ENCODE data around the gene FAM187B.
A peak's percentile ranks its signal among the peaks of the same experiment; 100 is the strongest.
"Not testable (repeated sequence)": the region's sequence is repeated elsewhere in the genome, so short reads cannot be mapped to it uniquely, and the experiment has no call there.

FAM187B gene

GRCh38 chr19:35261356-35262100 is 33.0 kb upstream of the FAM187B start:
- no peak for DNase-seq

DNA sequence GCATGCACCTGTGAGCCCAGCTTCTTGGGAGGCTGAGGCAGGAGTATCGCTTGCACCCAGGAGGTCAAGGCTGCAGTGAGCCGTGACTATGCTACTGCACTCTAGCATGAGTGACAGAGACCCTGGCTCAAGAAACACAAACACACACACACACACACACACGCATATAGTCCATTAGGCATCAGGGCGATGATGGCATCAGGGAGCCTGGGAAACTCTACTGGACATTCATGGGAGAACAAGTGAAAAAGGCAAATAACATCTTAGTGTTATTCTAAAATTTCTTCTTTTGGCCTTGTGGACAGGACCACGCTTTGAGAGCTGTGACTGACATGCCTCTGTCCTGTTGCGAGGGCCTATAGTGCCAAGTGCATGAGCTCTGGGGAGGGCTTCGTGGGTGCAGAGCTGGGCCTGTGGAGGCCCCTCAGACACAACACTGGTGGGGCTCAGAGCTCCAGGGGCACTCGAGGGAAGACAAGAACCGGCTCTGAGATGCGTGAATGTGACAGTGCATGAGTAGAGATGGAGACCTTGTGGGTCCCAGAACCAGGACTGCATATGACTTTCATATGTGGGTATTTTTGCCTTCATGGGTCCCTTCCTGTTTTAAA is 32.3 kb upstream of the FAM187B start:
- no peak for DNase-seq

DNA sequence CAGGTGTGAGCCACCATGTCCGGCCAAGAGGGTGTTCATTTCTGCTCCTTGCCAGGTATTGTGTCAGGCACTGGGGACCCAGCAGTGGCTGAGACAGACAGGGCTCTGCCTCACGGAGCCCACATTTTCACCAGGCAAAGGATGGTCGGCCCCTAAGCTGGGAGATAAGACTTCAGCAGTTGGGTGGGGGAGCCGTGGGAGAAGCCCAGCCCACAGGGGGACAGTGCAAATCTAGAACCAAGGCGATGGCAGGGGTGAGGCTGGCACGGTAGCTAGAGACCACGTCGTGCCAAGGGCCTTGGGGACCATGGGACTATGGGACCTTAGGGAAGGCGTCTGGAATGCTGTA is 28.5 kb upstream of the FAM187B start:
- DNase-seq, result no peak

GRCh38 chr19:35256566-35256965 is 28.0 kb upstream of the FAM187B start:
- no peak for DNase-seq

DNA sequence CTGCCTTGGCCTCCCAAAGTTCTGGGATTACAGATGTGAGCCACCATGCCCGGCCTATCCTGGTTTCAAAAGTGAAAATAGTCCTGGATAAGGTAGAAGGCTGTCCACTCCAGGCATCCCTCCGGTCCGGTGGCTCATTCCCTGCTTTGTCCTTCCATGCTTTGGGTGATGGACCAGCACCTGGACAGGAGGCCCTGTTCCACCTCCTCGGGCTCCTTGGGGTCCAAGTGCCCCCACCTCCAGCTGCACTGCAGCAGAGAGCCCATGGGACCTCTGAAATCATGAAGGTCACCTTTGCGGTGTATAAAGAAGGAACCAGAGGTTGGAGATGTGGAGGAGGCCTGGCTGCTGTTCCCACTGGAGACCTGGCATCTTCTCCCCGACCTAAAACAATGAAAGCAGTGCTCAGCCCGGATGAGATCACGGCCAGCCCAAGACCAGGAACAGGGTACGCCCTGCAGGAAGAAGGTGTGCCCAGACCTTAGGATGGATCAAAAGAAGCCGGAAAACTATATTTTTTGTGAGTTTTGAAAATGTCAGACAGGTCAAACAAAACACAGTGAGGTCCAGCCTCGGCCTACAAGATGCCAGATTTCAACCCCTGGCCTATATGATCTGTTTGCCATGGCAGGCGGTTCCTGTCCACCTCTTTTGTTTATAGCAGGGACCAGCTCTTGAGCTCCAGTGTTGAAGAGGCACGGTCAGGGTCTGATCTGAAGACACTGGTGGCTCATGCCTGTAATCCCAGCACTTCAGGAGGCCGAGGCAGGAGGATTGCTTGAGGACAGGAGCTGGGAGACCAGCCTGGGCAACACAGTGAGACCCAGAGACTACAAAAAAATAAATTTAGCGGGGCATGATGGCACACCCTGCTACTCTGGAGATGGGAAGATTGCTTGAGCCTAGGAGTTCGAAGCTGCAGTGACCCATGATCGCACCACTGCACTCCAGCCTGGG is 26.1 kb upstream of the FAM187B start:
- DNase-seq, result no peak

DNA sequence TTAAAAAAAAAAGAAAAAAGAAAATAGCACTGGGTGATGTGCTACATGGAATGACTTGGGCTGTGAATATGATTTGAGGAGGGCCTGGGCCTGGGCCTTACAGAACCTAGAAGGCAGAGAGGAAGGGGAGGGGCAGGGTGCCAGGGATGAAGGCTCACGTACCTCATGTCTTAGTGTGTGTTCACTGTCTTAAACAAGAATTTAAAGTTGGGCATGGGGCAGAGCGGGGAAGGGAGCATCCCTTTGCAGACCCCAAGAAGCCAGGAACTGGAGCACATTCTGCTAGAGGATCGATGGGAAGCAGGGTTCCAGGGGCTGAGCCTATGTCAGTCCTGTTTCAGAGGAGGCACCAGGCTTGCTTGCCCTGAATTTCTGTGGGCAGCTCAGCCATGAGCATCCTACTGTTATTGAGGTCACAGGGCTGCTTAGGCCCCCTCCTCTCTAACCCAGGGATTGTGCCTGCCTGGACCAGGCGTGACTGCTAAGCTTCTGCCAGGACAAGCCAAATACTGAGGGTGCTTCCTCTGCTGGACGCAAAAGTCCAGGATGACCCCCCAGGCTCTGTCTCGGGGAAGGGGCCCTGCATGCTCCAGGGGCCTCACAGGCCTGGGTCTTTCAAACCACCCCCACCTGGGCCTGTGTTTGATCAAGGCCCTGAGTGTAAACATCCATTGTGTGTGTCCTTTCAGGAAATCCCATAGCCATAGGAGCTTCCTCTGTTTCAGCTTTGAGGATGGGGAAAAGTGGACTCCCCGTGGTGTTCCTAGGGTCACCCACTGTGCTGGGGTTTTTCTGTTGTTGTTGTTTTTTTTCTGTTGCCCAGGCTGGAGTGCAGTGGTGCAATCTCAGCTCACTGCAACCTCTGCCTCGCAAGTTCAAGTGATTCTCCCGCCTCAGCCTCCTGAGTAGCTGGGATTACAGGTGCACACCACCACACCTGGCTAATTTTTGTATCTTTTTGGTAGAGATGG is 25.1 kb upstream of the FAM187B start:
- DNase-seq, result no peak

GRCh38 chr19:35251456-35251855 is 22.9 kb upstream of the FAM187B start:
- no peak for DNase-seq

DNA sequence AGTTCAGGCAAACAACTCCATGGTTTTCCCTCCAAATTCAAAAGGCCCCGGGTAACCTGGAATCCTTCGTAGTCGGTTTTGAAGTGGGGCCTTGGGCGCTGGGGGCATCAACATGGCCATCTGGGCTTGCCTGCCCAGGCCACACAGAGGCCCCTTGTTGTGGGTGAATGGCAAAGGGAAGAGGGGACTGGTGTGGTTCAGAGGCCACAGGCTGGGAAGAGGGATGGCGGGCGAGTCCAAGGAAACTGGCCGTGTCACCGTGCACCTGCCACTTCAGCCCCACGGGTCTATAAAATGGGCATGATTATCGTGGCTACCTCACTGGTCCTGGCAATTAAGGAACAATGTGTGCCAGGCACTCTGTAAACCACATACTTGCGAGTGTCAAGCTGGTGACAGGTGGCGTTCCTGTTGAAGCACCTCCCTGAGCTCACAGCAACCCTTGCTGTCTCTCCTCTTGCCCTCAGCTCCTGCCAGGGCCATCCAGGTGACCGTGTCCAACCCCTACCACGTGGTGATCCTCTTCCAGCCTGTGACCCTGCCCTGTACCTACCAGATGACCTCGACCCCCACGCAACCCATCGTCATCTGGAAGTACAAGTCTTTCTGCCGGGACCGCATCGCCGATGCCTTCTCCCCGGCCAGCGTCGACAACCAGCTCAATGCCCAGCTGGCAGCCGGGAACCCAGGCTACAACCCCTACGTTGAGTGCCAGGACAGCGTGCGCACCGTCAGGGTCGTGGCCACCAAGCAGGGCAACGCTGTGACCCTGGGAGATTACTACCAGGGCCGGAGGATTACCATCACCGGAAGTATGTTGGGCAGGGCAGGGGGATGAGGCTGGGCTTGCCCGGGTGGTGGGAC is 21.5 kb upstream of the FAM187B start:
- no peak for DNase-seq

- DNase-seq, result no peak
These were observed 20.8 kb upstream of the FAM187B start for GRCh38 chr19:35249146-35249847.

DNA sequence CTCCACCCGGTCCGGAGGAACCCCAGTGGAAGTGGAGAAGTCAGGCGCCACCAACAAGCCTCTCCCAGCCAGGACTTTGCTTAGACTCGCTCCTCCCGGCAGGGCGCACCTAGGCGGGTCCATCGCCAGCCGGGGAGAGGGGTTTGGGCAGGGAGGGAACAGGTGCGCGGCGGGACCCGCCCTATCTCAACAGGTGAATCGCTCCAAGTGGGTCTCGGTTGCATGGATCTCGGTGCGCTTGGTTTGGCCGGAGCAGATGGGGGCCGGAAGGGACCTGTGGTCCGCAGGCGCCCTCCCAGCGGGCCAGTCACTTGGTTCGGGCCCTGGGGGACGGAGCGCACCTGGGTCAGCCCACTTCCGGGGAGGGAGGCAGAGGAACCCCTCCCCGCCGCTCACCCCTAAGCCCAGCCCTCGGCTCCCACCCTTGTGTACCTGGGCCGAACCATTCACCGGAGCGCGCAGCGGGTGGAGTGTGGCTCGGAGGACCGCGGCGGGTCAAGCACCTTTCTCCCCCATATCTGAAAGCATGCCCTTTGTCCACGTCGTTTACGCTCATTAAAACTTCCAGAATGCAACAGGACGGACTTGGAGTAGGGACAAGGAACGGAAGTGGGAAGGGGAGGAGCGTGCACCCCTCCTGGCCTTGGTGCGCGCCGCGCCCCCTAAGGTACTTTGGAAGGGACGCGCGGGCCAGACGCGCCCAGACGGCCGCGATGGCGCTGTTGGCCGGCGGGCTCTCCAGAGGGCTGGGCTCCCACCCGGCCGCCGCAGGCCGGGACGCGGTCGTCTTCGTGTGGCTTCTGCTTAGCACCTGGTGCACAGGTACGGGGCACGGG is 20.0 kb upstream of the FAM187B start, which contains the start of gene LSR:
LSR (plus strand) TSS at position 693 of the 836 bp plus-strand sequence; CDS start at position 714, 21 bp downstream.
- DNase-seq, result peak; percentile 92

DNA sequence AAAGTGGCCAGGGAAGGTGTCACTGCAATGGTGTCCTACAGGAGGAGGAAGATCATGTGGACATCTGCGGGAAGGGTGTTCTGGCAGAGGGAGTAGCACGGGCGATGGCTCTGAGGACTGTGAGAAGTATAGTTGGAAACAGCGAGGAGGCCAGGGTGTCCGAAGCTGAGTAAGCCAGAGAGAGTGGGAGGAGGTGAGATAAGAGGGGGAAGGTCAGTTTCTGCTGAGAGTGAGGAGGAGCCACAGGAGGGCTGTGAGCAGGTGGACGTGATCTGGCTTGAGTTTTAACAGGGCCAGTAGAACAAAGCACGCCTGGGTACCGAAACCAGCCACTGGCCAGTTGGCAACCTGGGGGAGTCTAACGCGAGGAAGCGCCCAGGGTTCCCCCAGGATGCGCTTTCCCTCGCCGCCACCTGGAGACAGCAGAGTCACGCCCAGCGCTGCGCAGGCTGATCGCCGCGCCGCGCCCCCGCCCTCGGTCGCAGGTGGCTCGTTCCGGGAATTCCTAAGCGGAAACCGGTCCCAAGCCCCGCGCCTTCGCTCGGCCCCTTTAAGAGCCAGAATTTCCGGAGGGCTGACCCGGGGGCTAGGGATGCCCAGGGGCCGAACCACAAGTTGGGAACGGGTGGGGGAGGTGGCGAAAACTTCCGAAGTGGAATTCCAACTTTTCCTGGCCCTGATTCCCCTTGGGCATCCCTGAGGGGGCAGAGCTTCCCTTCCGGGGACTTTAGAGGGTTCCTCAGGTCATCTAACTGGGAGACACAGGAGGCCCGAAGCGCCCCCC is 19.2 kb upstream of the FAM187B start:
- peak; percentile 79 for DNase-seq

DNA sequence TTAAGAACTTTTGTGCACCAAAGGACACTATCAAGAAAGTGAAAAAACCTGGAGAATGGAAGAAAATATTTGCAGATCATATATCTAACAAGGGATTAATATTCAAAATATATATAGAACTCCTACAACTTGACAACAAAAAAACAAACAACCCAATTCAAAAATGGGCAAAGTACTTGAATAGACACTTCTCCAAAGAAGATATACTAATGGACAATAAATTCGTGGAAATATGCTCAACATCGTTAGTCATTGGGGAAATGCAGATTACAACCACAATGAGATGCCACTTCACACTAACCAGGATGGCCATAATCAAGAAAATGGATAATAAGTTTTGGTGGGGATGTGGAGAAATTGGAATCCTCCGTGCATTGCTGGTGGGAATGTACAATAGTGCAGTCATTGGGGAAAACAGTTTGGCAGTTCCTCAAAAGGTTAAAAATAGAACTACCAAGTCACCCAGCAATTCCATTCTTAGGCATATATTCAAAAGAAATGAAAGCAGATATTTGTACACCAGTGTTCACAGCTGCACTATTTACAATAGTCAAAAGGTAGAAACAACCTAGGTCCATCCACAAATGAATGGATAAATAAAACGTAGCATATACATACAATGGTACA is 18.0 kb upstream of the FAM187B start:
- no peak for DNase-seq

- DNase-seq, result no peak
These were observed 12.9 kb upstream of the FAM187B start for GRCh38 chr19:35241417-35241816.

DNA sequence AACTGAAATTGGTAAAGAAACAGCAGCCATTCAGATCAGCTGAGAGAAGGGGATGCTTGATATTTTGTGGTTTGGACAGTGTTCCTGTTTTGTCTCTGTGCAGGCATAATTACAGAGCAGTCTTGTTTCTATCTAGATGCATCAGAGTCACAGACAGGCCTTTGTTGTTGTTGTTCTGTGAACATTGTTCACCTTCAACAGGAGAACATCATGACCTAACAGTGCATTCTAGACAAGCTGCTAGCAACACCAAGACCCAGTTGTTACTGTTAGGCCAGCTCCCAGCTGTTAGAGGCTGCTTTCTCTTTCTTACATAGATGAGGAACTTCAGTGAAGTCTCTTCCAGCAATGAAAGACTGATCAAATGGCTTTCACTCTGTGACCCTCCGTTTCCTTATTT is 11.8 kb upstream of the FAM187B start:
- DNase-seq, result no peak

DNA sequence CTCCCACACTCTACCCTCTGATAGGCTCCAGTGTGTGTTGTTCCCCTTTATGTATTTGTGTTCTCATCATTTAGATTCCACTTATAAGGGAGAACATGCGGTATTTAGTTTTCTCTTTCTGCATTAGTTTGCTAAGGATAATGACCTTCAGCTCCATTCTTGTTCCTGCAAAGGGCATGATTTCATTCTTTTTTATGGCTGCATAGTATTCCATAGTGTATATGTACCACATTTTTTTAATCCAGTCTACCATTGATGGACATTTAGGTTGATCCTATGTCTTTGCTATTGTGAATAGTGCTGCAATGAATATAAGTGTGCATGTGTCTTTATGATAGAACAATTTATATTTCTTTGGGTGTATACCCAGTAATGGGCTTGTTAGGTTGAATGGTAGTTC is 11.1 kb upstream of the FAM187B start:
- not testable (repeated sequence) for DNase-seq

DNA sequence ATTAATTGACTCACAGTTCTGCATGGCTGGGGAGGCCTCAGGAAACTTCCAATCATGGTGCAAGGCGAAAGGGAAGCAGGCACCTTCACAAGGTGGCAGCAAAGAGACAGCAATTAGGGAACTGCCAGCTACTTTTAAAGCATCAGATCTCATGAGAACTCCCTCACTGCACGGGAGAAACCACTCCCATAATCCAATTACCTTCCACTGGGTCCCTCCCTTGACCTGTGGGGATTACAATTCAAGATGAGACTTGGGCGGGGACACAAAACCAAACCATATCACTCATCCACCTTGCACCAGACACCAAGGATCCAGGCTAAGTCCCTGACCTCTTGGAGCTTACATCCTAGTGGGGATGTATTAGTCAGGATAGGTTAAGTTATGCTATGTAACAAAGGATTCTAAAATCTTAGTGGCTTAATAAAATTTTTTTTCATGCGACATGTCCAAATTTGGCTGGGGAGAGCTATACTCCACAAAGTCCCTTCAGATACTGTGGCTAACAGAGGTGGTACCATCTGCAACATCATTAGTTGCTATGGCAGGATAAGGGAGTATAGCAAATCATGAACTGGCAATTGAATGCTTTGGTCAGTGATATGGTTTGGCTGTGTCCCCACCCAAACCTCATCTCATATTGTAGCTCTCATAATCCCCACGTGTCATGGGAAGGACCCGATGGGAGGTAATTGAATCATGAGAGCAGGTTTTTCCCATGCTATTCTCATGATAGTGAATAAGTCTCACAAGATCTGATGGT is 8.3 kb upstream of the FAM187B start:
- no peak for DNase-seq

DNA sequence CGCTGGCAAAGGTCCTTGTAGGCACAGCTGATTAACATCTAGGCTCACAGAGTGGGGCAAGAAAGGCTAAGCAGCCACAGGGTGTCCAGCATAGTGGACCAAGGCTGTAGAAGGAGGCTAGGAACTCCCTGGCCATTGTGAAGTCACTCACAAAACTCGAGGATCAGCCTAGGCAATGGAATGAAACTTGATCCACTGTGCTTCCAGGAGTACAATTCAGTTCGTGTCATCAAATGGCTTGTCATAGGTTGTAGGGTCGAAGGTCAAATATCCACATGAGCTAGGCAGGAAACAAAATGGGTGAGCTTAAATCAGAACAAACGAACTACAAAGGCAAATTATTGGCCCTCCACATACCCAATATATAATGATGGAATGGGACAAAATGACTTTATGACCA is 4.4 kb upstream of the FAM187B start:
- no peak for DNase-seq

All from NCI-H2171 treated with DMSO at 0.1 percent for 48 hours (cell line).